GM18870 (cell line): ENCODE data around the gene KIF16B.

ENCODE experiments used
- ATAC-seq: cut with Tn5 transposase; IDR thresholded peaks from one replicate; pipeline ENCODE4 v1.9.1; 2021; ENCODE audit warnings: moderate library complexity; ENCODE audit not compliant: unreplicated experiment

Gene KIF16B

GRCh38 chr20:16556301-16556700 is 16.9 kb downstream of the KIF16B start:
- ATAC-seq = no peak

DNA sequence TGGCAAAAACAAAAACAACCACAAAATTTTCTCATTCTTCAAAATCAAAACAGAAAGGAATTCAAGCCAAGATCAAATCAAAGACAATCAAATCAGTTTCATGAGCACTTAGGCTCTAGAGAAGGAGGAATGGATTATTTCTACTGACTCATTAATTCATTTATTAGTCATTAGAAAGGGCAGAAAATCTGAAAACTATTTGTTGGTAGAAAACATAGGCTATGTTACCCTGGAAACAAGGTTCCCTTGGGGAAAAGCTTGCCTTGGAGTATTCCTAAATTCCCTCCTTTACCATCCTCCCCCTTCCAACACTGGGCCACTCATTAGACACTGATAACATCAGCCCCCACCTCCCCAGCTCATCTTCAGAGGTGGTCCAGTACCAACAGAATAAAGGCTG is 17.5 kb downstream of the KIF16B start:
- ATAC-seq = no peak

DNA sequence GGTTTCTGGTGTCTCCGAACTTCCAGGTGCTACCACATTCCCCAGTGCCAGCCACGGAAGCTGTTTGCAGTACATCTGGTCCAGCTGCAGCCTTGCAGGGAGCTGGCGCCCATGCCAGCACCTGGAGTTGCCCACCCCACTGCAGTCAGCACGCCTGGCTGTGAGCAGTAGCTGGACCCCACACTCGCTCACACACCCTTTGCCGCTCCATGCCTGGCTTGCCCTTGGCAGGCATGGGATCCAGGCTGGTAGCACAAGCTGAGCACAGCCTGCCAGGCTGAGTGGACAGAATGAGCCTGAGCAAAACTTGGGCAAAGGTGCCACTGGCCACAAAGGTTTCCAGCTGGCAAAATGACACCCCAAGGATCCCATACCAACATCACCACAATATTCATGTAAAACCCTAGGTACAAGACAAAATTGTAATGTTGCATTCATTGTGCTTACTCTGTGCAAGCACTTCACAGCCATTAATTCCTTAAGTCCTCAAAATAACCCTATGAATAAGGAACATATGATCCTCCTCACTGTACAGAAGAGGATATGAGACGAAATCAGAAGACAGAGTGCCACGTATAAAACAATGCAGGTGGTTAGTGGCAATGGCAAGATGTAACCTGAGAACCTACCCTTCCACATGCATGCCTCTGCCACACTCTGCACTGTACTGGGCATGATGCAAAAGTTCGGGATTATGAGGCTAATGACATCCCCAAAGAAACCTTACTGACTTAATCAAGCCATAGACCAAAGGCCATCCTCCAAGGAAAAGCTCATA is 18.3 kb downstream of the KIF16B start:
- no peak for ATAC-seq

GRCh38 chr20:16553684-16554083 is 19.6 kb downstream of the KIF16B start:
- ATAC-seq = no peak

- no peak for ATAC-seq
Measured at GRCh38 chr20:16553101-16553500, 20.1 kb downstream of the KIF16B start.

DNA sequence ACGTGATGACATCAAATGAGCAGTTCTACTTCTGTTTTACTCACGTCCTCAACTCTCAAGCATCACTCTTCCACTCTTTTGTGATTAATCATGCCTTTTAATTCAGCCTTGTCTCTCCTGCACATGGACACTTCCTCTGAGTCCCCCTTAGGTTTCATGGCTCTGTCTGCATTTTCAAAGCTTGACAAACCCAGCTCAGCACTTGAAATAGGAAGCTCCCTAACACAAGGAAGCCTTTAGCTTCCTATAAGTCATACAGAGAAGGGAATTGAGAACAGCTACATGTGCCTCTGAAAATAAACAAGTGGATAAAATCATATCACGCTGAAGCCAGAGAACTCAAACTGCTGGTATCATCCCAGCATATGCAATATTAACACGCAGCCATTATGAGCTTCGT is 21.2 kb downstream of the KIF16B start:
- ATAC-seq = no peak

DNA sequence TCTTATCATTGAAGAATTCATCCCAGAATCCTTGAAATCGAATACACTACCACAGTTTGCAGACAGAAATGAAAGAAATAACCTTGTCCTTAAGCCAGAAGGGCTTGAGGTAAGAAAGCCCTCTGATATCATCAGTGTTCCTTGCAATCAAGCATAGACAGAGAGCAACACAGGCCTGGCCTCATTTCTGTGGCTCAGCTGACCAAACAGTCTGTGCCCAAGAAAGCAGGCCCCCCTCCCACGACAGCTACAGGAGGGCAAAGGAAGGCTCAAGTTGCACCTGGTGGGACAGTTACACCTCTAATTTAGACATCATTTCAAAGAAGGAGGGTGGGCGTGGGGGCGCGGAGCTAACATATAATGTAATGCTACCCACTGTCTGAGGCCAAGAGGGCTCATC is 21.6 kb downstream of the KIF16B start:
- ATAC-seq = no peak

DNA sequence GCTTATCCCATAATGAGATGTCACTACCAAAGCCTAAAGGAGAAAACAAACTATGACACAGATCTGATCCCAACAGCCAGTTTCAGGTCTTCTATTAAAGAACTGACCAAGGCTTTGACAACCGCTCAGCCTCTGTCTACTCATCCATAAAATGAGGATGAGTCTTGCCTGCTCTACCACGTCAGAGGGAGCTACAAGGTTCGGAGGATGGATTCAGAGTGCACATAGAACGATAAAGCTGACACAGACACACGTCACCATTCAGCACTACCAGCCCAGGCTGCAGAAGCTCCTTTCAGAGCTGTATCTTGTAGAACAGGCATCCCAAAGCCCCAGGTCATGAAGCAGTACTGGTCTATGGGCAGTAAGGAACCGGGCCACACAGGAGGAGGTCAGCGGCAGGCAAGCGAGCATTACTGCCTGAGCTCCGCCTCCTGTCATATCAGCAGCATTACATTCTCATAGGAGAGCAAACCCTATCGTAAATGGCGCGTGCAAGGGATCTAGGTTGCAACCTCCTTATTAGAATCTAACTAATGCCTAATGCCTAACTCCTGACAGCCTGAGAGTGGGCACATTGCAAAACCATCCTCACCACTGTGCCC is 25.1 kb downstream of the KIF16B start:
- ATAC-seq = no peak

- no peak for ATAC-seq
Measured at GRCh38 chr20:16544949-16545348, 28.3 kb downstream of the KIF16B start.

DNA sequence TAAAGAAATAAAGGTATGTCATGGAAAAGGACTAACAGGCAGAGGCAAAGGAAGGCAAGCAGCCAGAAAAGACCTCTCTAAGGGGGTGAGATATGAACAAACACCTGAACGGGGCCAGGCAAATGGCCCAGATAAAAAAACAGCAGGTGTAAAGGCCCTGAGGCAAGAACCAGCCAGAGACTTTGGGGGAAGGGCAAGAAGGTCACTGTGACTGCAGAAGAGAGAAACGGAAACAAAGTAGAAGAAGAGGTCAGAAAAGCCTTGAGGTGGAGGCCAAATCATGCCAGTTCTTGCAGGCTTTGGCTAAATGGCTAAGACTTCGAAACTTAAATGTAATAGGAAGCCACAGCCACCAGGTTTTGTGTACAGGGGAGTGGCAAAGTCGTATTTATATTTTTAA is 30.8 kb downstream of the KIF16B start:
- no peak for ATAC-seq

DNA sequence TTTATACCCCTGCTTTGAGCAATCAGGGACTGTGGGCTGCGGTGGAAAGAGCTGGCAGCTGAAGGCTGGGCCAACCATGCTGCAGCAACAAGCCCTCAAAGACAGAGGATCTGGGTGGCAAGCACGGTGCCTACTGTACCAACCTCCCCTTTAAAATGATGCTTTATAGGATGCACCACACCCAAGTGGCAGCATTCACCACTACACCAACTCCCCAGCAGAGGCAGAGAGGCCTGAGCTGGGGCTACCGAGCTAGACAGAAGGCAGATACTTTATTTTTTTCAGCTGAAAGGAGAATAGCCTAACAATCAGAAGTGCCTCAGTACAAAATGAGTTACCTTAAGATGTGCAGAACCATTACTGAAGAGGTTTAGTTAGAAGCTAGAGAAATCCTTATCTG is 31.4 kb downstream of the KIF16B start:
- ATAC-seq = no peak

GRCh38 chr20:16541226-16541625 is 32.0 kb downstream of the KIF16B start:
- no peak for ATAC-seq

GRCh38 chr20:16539280-16540021 is 33.8 kb downstream of the KIF16B start:
- no peak for ATAC-seq

- no peak for ATAC-seq
Measured at GRCh38 chr20:16538779-16539178, 34.5 kb downstream of the KIF16B start.

DNA sequence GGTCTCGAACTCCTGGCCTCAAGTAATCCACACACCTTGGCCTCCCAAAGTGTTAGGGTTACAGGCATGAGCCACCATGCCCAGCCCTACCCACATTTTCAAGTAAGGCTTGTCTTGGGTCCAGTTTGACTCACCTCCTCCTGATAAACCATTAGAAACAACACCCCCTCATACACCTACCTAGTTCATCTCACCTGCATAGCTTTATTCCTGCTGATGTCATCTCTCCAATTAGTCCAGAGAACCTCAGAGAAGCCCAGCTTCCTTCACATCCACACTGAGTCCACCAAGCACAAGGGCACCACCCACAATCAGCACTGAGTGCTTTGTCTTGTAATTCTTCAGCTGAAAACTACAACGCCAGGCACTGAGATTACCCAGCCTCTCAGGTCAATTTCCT is 35.3 kb downstream of the KIF16B start:
- ATAC-seq = no peak

DNA sequence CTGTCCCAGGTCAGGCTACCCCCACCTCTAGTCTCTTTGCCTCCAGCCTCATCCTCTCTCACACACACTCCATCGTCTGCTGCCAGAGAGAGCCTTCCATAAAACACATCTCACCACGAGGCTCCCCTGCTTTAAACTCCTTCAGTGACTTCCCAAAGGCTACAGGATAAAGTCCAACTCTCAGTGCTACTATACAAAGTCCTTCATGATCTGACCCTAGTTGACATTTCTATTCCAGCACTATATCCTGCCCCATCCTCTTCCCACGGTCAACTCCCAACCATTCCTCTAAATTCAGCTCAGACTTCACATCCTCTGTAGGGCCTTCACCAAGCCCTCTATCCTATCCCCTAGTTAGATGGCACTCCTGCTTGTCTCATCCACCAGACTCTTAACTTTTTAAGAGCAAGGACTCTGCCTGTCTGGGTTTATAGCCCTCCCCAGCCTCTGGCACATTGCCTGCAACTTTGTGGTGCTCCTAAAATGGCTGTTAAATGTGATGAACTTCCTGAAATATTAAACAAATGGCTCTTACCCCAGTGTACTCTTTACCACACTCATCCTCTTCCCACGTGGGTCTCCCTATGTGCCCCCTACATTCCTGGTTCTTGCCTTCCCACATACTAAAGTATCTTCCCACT is 36.1 kb downstream of the KIF16B start:
- no peak for ATAC-seq

- ATAC-seq = no peak
Measured at GRCh38 chr20:16535277-16535676, 38.0 kb downstream of the KIF16B start.

DNA sequence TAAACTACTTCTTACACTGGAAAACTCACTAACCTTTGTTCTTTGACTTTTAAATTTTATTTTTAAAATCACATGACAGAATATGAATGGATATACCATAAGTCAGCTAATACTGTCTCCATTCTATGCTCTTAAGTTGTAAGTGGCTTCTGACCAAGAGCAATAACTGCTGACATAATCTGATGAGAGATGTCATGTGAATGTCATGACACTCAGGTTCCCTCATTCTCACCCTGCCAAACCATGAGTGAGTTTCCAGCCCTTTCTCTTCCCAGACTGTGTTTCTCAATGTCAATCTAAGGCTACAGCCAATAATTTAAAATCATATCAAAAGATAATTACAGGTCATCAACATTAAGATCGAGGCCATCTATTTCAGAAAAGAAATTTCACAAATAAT is 39.7 kb downstream of the KIF16B start:
- ATAC-seq = no peak

GRCh38 chr20:16531485-16531884 is 41.8 kb downstream of the KIF16B start:
- no peak for ATAC-seq

- ATAC-seq = no peak
Measured at GRCh38 chr20:16530201-16530681, 43.0 kb downstream of the KIF16B start.

DNA sequence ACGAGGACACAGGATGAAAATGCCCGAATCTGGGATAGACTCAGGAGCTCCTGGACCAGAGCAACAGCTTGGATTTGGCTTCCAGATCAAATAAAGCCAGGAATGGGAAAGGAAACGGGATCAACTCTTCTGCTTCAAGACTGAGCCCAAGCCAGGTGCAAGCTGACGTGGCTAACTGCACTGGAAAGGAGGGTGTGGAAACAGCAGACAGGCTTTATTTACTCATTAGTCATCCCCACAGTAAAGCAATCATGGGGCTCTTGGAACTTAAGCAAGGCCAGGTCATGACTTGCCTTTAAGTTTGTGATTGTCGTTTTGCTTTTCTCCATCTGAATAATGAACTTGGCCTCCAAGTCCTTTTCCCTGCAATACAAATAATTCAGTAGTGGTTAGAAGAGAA is 45.2 kb downstream of the KIF16B start:
- no peak for ATAC-seq
